ENCODE results near the gene MORN3. TPM values are rescaled to one million over a fixed set of nuclear protein-coding genes. Genes with fewer than 3 reads are reported as not detected.

The MORN3 gene
- total RNA-seq, 1 experiment from 2014 or later: 0.37 TPM

DNA sequence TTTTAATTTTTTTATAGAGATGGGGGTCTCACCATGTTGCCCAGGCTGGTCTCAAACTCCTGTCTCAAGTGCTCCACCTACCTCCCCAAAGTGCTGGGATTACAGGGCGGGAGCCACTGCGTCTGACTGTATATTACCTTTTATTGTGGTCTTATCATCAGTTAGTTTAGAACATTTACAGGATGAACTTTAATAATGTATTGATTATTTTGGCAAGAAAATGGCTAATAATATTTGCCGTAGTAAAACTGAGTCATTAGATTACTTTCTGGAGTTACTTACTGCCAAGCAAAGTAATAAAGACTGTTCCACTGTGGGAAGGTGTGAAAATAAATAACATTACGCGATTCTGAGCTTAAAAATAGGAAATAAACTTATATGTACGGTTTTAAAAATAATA lies 66.7 kb downstream of the MORN3 start:
- Mint-ChIP-seq H3K27me3 (ENCODE audit: low read depth) (no peaks in the 10 kb centered on the region; the same call in 1 of the 2 replicates), H3K36me3 (0 out of 2 replicates have a peak, but pooled peaks cover 2% of the 10 kb centered on the region), H3K9me3 (no peaks in the 10 kb centered on the region), H3K4me3 (no peak overlapping the region), H3K4me1 (no peaks in the 10 kb centered on the region), H3K27ac (no peak overlapping the region)
- no peak for TF ChIP-seq KAT7 (CRISPR knock-in tag; IDR thresholded peaks at IDR 0.05; ENCODE audit: borderline replicate concordance)
- no peak for TF ChIP-seq ZNF138 (CRISPR knock-in tag; conservative IDR thresholded peaks at IDR 0.05)
- no peak for TF ChIP-seq GRHL2 (CRISPR knock-in tag; IDR thresholded peaks at IDR 0.05; ENCODE audit: insufficient replicate concordance, severe bottlenecking)
- no peak for TF ChIP-seq ZNF423 (CRISPR knock-in tag; IDR thresholded peaks at IDR 0.05)
- TF ChIP-seq FOXJ3 (CRISPR knock-in tag; IDR thresholded peaks at IDR 0.05; ENCODE audit: borderline replicate concordance): no peak
- TF ChIP-seq, protein P1, sequence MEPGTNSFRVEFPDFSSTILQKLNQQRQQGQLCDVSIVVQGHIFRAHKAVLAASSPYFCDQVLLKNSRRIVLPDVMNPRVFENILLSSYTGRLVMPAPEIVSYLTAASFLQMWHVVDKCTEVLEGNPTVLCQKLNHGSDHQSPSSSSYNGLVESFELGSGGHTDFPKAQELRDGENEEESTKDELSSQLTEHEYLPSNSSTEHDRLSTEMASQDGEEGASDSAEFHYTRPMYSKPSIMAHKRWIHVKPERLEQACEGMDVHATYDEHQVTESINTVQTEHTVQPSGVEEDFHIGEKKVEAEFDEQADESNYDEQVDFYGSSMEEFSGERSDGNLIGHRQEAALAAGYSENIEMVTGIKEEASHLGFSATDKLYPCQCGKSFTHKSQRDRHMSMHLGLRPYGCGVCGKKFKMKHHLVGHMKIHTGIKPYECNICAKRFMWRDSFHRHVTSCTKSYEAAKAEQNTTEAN (CRISPR knock-in tag; IDR thresholded peaks at IDR 0.05): no peak
- TF ChIP-seq TP53 (CRISPR knock-in tag; IDR thresholded peaks at IDR 0.05): no peak
- TF ChIP-seq, protein P2, sequence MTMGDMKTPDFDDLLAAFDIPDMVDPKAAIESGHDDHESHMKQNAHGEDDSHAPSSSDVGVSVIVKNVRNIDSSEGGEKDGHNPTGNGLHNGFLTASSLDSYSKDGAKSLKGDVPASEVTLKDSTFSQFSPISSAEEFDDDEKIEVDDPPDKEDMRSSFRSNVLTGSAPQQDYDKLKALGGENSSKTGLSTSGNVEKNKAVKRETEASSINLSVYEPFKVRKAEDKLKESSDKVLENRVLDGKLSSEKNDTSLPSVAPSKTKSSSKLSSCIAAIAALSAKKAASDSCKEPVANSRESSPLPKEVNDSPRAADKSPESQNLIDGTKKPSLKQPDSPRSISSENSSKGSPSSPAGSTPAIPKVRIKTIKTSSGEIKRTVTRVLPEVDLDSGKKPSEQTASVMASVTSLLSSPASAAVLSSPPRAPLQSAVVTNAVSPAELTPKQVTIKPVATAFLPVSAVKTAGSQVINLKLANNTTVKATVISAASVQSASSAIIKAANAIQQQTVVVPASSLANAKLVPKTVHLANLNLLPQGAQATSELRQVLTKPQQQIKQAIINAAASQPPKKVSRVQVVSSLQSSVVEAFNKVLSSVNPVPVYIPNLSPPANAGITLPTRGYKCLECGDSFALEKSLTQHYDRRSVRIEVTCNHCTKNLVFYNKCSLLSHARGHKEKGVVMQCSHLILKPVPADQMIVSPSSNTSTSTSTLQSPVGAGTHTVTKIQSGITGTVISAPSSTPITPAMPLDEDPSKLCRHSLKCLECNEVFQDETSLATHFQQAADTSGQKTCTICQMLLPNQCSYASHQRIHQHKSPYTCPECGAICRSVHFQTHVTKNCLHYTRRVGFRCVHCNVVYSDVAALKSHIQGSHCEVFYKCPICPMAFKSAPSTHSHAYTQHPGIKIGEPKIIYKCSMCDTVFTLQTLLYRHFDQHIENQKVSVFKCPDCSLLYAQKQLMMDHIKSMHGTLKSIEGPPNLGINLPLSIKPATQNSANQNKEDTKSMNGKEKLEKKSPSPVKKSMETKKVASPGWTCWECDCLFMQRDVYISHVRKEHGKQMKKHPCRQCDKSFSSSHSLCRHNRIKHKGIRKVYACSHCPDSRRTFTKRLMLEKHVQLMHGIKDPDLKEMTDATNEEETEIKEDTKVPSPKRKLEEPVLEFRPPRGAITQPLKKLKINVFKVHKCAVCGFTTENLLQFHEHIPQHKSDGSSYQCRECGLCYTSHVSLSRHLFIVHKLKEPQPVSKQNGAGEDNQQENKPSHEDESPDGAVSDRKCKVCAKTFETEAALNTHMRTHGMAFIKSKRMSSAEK (CRISPR knock-in tag; IDR thresholded peaks at IDR 0.05; ENCODE audit: borderline replicate concordance): no peak
- TF ChIP-seq, protein P3, sequence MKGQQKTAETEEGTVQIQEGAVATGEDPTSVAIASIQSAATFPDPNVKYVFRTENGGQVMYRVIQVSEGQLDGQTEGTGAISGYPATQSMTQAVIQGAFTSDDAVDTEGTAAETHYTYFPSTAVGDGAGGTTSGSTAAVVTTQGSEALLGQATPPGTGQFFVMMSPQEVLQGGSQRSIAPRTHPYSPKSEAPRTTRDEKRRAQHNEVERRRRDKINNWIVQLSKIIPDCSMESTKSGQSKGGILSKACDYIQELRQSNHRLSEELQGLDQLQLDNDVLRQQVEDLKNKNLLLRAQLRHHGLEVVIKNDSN (CRISPR knock-in tag; IDR thresholded peaks at IDR 0.05): no peak
- TF ChIP-seq GABPB1 (CRISPR knock-in tag; IDR thresholded peaks at IDR 0.05): no peak
- no peak for TF ChIP-seq NR2C2 (CRISPR knock-in tag; IDR thresholded peaks at IDR 0.05)
- no peak for TF ChIP-seq NFYB (CRISPR knock-in tag; conservative IDR thresholded peaks at IDR 0.05; ENCODE audit: low read depth)
- TF ChIP-seq, protein P4, sequence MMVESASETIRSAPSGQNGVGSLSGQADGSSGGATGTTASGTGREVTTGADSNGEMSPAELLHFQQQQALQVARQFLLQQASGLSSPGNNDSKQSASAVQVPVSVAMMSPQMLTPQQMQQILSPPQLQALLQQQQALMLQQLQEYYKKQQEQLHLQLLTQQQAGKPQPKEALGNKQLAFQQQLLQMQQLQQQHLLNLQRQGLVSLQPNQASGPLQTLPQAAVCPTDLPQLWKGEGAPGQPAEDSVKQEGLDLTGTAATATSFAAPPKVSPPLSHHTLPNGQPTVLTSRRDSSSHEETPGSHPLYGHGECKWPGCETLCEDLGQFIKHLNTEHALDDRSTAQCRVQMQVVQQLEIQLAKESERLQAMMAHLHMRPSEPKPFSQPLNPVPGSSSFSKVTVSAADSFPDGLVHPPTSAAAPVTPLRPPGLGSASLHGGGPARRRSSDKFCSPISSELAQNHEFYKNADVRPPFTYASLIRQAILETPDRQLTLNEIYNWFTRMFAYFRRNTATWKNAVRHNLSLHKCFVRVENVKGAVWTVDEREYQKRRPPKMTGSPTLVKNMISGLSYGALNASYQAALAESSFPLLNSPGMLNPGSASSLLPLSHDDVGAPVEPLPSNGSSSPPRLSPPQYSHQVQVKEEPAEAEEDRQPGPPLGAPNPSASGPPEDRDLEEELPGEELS (CRISPR knock-in tag; IDR thresholded peaks at IDR 0.05): no peak
- no peak for TF ChIP-seq NR3C1 (CRISPR knock-in tag; conservative IDR thresholded peaks at IDR 0.05; ENCODE audit: low read depth)
- TF ChIP-seq RELA (CRISPR knock-in tag; IDR thresholded peaks at IDR 0.05; ENCODE audit: borderline replicate concordance): no peak
- TF ChIP-seq SP1 (CRISPR knock-in tag; conservative IDR thresholded peaks at IDR 0.05): no peak
- TF ChIP-seq, protein P5, sequence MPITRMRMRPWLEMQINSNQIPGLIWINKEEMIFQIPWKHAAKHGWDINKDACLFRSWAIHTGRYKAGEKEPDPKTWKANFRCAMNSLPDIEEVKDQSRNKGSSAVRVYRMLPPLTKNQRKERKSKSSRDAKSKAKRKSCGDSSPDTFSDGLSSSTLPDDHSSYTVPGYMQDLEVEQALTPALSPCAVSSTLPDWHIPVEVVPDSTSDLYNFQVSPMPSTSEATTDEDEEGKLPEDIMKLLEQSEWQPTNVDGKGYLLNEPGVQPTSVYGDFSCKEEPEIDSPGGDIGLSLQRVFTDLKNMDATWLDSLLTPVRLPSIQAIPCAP (CRISPR knock-in tag; IDR thresholded peaks at IDR 0.05): no peak
- POLR2A ChIA-PET: no interaction called here
- no peak for ATAC-seq
- CTCF ChIA-PET: interaction anchor here (0.7 kb wide), 1 partner anchor 23 kb away, joined by 5 read pairs; no protein-coding TSS in a partner anchor
- no peak for DNase-seq (ENCODE audit: low spot score)

Measured in WTC11 (cell line).